Measurements from ENCODE around the gene SHLD3. TPM values are rescaled to one million over a fixed set of nuclear protein-coding genes. Genes with fewer than 3 reads are reported as not detected.

SHLD3 gene
- total and polyA plus RNA-seq, 9 of the 15 experiments (the other 6 are each of a cell fraction or from before 2014, with no cell fraction given) = 3.0 to 14.5 (median 8.6) TPM

- no peak for DNase-seq (ENCODE audit: extremely low read depth in 1 of 4, low spot score in 3 of 4)
- no TSS peak for BruUV-seq (replicated peaks)
- H3K27me3 ChIP-seq (ENCODE audit: control insufficient read depth in 2 of 2, insufficient read depth in 2 of 2, low read length in 2 of 2) = no peaks in the 10 kb centered on the region
- ATAC-seq = no peak
- H3K9ac ChIP-seq (ENCODE audit: insufficient read depth in 1 of 2, low read depth in 2 of 2, low read length in 2 of 2) = no peak overlapping the region
- no peak for FAIRE-seq
- peak; percentile 57 for TF ChIP-seq CEBPB (tag; IDR thresholded peaks at IDR 0.05)
- no peak for TF ChIP-seq CEBPG (CRISPR knock-in tag; IDR thresholded peaks at IDR 0.05)
- TF ChIP-seq CEBPG (tag; conservative IDR thresholded peaks at IDR 0.05 in 1 of 2, IDR thresholded peaks at IDR 0.05 in 1 of 2) = peak in 1 of 2 experiments; percentile 64; a peak in 2 of 4 replicates
- no peak for TF ChIP-seq KDM4B (IDR thresholded peaks at IDR 0.05; ENCODE audit: borderline replicate concordance in 2 of 2, low read depth in 1 of 2)
- no peak for TF ChIP-seq RBM34 (IDR thresholded peaks at IDR 0.05; ENCODE audit: borderline replicate concordance, insufficient read depth, low read length)
- no peaks in the 10 kb centered on the region for H3K4me1 ChIP-seq (replicated peaks in 1 of 2; ENCODE audit: control insufficient read depth in 2 of 2, insufficient read depth in 2 of 2, low read length in 2 of 2)
- H4K20me1 ChIP-seq (replicated peaks; ENCODE audit: control insufficient read depth, insufficient read depth, low read length) = no peaks in the 10 kb centered on the region
- H3K27ac ChIP-seq (ENCODE audit: extremely low read depth, low read depth, low read length) = no peak overlapping the region
- H3K9me3 ChIP-seq (replicated peaks; ENCODE audit: control insufficient read depth, insufficient read depth, low read depth, low read length) = no peaks in the 10 kb centered on the region
- peaks cover 52% of the 10 kb centered on the region for H3K36me3 ChIP-seq (ENCODE audit: control insufficient read depth, insufficient read depth, low read length)
- no peaks in the 10 kb centered on the region for H3K9me1 ChIP-seq (ENCODE audit: control insufficient read depth, insufficient read depth, low read length)
- intact Hi-C loops (cut with micrococcal nuclease) = no loop called here
- H3K79me2 ChIP-seq (ENCODE audit: control insufficient read depth, insufficient read depth, low read length) = no peaks in the 10 kb centered on the region
- 68% methylated on average over 4 of the region's 4 CpGs for WGBS (ENCODE audit: insufficient coverage, low coverage, missing lambda C conversion rate)
- ChIA-PET CTCF (ENCODE audit: low intra/inter-chr PET ratio) (no interaction called here), POLR2A (no interaction called here)
- no peak overlapping the region for H2AFZ ChIP-seq (ENCODE audit: low read depth, low read length)
- in situ Hi-C loops (cut with MboI) = no loop called here
- no peak overlapping the region for H3K4me2 ChIP-seq (ENCODE audit: insufficient read depth, low read length)
- H3K4me3 ChIP-seq = no peak overlapping the region
Observed at GRCh38 chr5:65612298-65612907, 12.4 kb upstream of the SHLD3 start.

- ChIA-PET CTCF (ENCODE audit: low intra/inter-chr PET ratio) (no interaction called here), POLR2A (no interaction called here)
- Histone ChIP-seq H3K27ac (ENCODE audit: extremely low read depth, low read depth, low read length) (no peak overlapping the region), H3K9me3 (replicated peaks; ENCODE audit: control insufficient read depth, insufficient read depth, low read depth, low read length) (no peaks in the 10 kb centered on the region), H3K79me2 (ENCODE audit: control insufficient read depth, insufficient read depth, low read length) (peaks cover 42% of the 10 kb centered on the region), H3K27me3 (ENCODE audit: control insufficient read depth in 2 of 2, insufficient read depth in 2 of 2, low read length in 2 of 2) (no peaks in the 10 kb centered on the region), H3K36me3 (ENCODE audit: control insufficient read depth, insufficient read depth, low read length) (peaks cover 6% of the 10 kb centered on the region; the same call in 2 of the 3 replicates), H3K4me2 (ENCODE audit: insufficient read depth, low read length) (no peak overlapping the region), H4K20me1 (replicated peaks; ENCODE audit: control insufficient read depth, insufficient read depth, low read length) (no peaks in the 10 kb centered on the region), H3K4me3 (no peak overlapping the region), H3K4me1 (replicated peaks in 1 of 2; ENCODE audit: control insufficient read depth in 2 of 2, insufficient read depth in 2 of 2, low read length in 2 of 2) (peaks cover 6 to 7% of the 10 kb centered on the region in 2 experiments), H3K9me1 (ENCODE audit: control insufficient read depth, insufficient read depth, low read length) (no peaks in the 10 kb centered on the region), H2AFZ (ENCODE audit: low read depth, low read length) (no peak overlapping the region), H3K9ac (ENCODE audit: insufficient read depth in 1 of 2, low read depth in 2 of 2, low read length in 2 of 2) (no peak overlapping the region)
- no peak for DNase-seq (ENCODE audit: extremely low read depth in 1 of 4, low spot score in 3 of 4)
- BruUV-seq (replicated peaks) = no TSS peak
- in situ Hi-C loops (cut with MboI) = no loop called here
- intact Hi-C loops (cut with micrococcal nuclease) = loop anchor here (10.0 kb wide), 1 partner anchor 305 kb away; the partner anchor contains the start of gene ERBIN
- no peak for FAIRE-seq
- 77% methylated on average over 4 of the region's 4 CpGs for WGBS (ENCODE audit: insufficient coverage, low coverage, missing lambda C conversion rate)
- ATAC-seq = no peak
- TF ChIP-seq RAD51 (IDR thresholded peaks at IDR 0.05; ENCODE audit: borderline replicate concordance, low read depth) (no peak), ZNF134 (CRISPR knock-in tag; conservative IDR thresholded peaks at IDR 0.05) (no peak), ZSCAN32 (CRISPR knock-in tag; IDR thresholded peaks at IDR 0.05) (no peak), U2AF2 (optimal IDR thresholded peaks at IDR 0.05; ENCODE audit: low read depth, low read length) (no peak), SAFB (IDR thresholded peaks at IDR 0.05; ENCODE audit: borderline replicate concordance, low read depth, low read length) (no peak)
Observed at GRCh38 chr5:65620021-65620420, 4.8 kb upstream of the SHLD3 start.

All from K562 (cell line).